ENCODE data around the gene SRC. TPM values are rescaled to one million over a fixed set of nuclear protein-coding genes. Genes with fewer than 3 reads are reported as not detected.

Gene SRC
- total RNA-seq, 1 experiment from 2014 or later = 23.3 TPM

DNA sequence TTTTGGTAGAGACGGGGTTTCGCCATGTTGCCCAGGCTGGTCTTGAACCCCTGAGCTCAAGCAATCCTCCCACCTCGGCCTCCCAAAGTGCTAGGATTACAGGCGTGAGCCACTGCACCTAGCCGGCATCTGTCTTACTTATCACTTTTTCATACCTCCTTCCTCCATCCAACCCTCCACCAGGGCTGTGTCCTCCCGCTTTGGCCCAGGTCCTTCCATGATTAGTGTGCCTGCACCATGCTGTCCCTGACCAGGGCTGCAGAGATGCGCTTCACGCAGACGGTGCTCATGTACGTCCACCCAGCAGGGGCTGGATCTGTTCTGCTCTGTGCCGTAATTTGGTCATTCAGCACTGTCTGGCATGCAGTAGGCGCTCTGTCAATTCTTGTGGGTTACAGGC, 85.8 kb downstream of the SRC start:
- ChIA-PET POLR2A (ENCODE audit: low non-redundant PET) (no interaction called here), CTCF (no interaction called here)
- peaks cover 54% of the 10 kb centered on the region for H3K27me3 ChIP-seq (replicated peaks; ENCODE audit: insufficient read depth, low read depth, low read length, poor library complexity)
- H3K36me3 ChIP-seq (ENCODE audit: insufficient read depth, low read length, poor library complexity, severe bottlenecking) = no peaks in the 10 kb centered on the region
- TF ChIP-seq, protein P1, sequence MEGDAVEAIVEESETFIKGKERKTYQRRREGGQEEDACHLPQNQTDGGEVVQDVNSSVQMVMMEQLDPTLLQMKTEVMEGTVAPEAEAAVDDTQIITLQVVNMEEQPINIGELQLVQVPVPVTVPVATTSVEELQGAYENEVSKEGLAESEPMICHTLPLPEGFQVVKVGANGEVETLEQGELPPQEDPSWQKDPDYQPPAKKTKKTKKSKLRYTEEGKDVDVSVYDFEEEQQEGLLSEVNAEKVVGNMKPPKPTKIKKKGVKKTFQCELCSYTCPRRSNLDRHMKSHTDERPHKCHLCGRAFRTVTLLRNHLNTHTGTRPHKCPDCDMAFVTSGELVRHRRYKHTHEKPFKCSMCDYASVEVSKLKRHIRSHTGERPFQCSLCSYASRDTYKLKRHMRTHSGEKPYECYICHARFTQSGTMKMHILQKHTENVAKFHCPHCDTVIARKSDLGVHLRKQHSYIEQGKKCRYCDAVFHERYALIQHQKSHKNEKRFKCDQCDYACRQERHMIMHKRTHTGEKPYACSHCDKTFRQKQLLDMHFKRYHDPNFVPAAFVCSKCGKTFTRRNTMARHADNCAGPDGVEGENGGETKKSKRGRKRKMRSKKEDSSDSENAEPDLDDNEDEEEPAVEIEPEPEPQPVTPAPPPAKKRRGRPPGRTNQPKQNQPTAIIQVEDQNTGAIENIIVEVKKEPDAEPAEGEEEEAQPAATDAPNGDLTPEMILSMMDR (conservative IDR thresholded peaks at IDR 0.05; ENCODE audit: low read depth, low read length) = no peak
- no peak for TF ChIP-seq EZH2 (IDR thresholded peaks at IDR 0.05; ENCODE audit: borderline replicate concordance, low read depth, low read length, poor library complexity, severe bottlenecking)
- no peak overlapping the region for H3K27ac ChIP-seq (ENCODE audit: low read depth, low read length, poor library complexity, severe bottlenecking)
- no TSS peak for BruUV-seq (replicated peaks)
- H3K4me3 ChIP-seq (ENCODE audit: low read depth, low read length, poor library complexity, severe bottlenecking) = no peak overlapping the region
- H3K4me1 ChIP-seq (ENCODE audit: insufficient read depth, low read length, poor library complexity, severe bottlenecking) = no peaks in the 10 kb centered on the region
- intact Hi-C loops (cut with micrococcal nuclease; ENCODE audit: unreplicated experiment) = no loop called here
- no peaks in the 10 kb centered on the region for H3K9me3 ChIP-seq (ENCODE audit: low read depth, low read length, poor library complexity, severe bottlenecking)
- DNase-seq (ENCODE audit: low spot score) = no peak

DNA sequence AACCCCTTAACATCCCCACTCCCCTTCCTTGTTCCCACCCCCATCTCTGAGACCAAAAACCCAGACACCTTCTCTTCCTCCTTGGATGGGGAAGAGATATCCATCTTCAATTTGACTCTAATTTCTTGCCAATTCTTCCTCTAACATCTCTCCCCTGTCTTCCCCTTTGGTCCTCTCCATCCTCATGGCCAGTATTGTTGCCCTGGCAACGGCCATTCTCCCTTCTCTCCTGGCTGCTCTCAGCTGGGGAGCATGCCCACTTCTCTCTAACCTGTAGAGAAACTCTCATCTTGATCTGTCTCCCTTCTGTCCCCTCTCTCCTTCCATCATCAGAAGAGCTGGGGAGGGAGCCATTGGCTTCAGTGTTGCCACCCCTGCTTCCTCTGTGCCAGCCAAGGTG, 86.7 kb downstream of the SRC start:
- ChIA-PET CTCF (no interaction called here), POLR2A (ENCODE audit: low non-redundant PET) (no interaction called here)
- no peak overlapping the region for H3K4me3 ChIP-seq (ENCODE audit: low read depth, low read length, poor library complexity, severe bottlenecking)
- no peak for DNase-seq (ENCODE audit: low spot score)
- intact Hi-C loops (cut with micrococcal nuclease; ENCODE audit: unreplicated experiment) = no loop called here
- no peak for TF ChIP-seq EZH2 (IDR thresholded peaks at IDR 0.05; ENCODE audit: borderline replicate concordance, low read depth, low read length, poor library complexity, severe bottlenecking)
- TF ChIP-seq, protein P1 (conservative IDR thresholded peaks at IDR 0.05; ENCODE audit: low read depth, low read length) = no peak
- no peaks in the 10 kb centered on the region for H3K36me3 ChIP-seq (ENCODE audit: insufficient read depth, low read length, poor library complexity, severe bottlenecking)
- BruUV-seq (replicated peaks) = no TSS peak
- H3K27me3 ChIP-seq (replicated peaks; ENCODE audit: insufficient read depth, low read depth, low read length, poor library complexity) = peaks cover 46% of the 10 kb centered on the region
- no peak overlapping the region for H3K27ac ChIP-seq (ENCODE audit: low read depth, low read length, poor library complexity, severe bottlenecking)
- H3K9me3 ChIP-seq (ENCODE audit: low read depth, low read length, poor library complexity, severe bottlenecking) = no peaks in the 10 kb centered on the region
- no peaks in the 10 kb centered on the region for H3K4me1 ChIP-seq (ENCODE audit: insufficient read depth, low read length, poor library complexity, severe bottlenecking)

DNA sequence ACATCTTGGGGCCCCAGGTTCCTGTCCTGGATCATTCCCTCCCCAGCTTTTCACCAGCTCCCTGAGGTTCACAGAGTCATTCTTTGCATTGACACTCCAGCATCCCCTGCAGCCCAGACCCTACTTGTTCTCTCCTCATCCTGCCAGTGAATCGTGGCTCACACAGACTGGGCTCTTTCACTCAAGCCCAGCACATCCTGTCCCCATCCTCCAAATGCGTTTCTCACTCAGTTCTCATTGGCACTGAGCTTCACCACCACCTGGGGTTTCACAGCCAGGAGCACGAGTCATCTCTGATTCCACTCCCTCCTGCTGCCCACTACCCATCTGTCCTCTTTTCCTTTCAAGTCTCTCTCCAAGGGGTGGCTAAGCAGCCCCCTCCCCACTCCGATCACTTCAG, 89.7 kb downstream of the SRC start:
- BruUV-seq (replicated peaks) = no TSS peak
- Histone ChIP-seq H3K4me3 (ENCODE audit: low read depth, low read length, poor library complexity, severe bottlenecking) (no peak overlapping the region), H3K4me1 (ENCODE audit: insufficient read depth, low read length, poor library complexity, severe bottlenecking) (no peaks in the 10 kb centered on the region), H3K27me3 (replicated peaks; ENCODE audit: insufficient read depth, low read depth, low read length, poor library complexity) (peaks cover 24% of the 10 kb centered on the region), H3K36me3 (ENCODE audit: insufficient read depth, low read length, poor library complexity, severe bottlenecking) (no peaks in the 10 kb centered on the region), H3K9me3 (ENCODE audit: low read depth, low read length, poor library complexity, severe bottlenecking) (no peaks in the 10 kb centered on the region), H3K27ac (ENCODE audit: low read depth, low read length, poor library complexity, severe bottlenecking) (no peak overlapping the region)
- intact Hi-C loops (cut with micrococcal nuclease; ENCODE audit: unreplicated experiment) = no loop called here
- ChIA-PET POLR2A (ENCODE audit: low non-redundant PET) (no interaction called here), CTCF (no interaction called here)
- DNase-seq (ENCODE audit: low spot score) = no peak
- TF ChIP-seq EZH2 (IDR thresholded peaks at IDR 0.05; ENCODE audit: borderline replicate concordance, low read depth, low read length, poor library complexity, severe bottlenecking) = no peak
- TF ChIP-seq, protein P1 (conservative IDR thresholded peaks at IDR 0.05; ENCODE audit: low read depth, low read length) = no peak

All from A673 (cell line).